CD4-positive, alpha-beta T cell treated with Interleukin-12 subunit alpha and Interleukin-12 subunit beta, for 1 hour (primary cell): ENCODE measurements around the gene ROPN1.
"Not testable (repeated sequence)": the region's sequence is repeated elsewhere in the genome, so short reads cannot be mapped to it uniquely, and the experiment has no call there.

Source experiments
- DNase-seq: peaks from one replicate; pipeline ENCODE4 v3.0.0-alpha.2; 2020

Gene ROPN1

DNA sequence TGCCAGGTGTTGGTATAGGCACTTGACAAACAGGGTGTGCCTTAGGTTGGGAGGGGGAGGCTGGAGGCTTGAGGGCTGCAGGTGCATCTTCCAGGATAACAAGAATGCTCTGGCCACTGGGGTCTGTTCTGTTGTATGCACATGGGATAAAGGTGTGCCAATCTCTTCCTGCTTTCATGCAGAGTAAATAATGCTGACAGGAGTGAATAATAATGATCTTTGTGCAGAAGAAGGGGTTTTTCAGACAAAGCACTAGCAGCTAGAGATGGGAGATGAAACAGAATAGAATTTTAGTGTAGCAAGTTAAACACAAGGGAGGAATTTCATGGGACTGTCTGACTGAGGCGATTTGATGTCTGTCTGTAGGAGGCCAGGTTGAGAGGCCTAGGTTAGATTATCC is 1.9 kb upstream of the ROPN1 start:
- DNase-seq, result no peak

DNA sequence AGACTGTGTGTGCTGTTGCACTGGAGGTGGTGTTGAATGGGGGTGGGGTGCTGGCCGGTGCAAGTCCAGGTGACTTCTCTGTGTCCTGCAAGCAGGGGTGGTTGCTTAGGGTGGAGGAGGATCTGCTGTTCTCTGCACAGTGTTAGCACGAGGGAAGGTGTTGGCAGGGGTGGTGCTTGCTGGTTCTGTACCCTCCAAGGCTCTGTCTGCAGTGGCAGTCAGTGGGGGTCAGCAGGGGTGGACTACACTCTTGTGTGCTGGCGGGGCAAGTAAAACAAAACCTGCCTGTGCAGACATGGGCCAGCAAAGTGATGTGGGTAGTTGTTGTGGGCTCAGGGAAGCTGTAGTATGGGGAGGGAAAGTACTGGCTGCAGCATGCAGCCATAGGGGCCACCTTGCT is 5.5 kb downstream of the ROPN1 start:
- no peak for DNase-seq

DNA sequence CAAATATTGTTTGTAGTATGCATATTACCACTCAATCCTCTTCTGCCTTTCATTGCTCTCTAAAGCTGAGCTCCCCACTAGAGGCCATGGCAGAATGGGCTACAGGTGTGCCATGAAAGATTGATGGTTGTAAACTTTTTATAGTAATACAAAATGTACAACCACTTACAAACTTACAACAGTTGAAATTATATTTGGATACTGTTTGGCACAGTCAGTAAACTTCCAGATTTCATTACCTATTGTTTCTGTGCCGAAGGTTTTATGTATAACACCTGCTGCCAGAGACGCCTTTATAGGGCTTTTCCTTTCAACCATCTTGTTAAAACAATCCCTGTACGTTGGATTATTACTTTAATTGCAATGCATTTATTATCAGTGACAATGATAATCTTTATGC is 7.0 kb downstream of the ROPN1 start:
- no peak for DNase-seq

DNA sequence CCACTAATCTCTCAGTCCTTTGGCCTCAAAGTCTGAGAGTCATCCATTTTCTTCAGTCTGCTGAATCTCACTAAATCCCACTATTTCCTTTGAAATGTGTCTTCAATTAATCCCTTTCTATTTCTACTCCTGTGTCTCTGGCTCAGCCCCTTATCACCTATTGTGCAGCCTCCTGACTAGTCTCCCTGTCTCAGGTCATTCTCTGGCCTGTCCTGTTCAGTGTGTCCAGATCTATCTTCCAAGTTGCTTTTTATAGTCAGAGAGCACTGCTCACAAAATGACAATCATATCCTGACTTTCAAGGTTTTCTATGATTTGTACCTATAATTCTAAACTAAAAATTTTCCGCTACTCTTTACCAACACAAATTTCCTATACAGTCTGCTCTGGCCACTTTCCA is 7.6 kb downstream of the ROPN1 start:
- DNase-seq, result no peak

DNA sequence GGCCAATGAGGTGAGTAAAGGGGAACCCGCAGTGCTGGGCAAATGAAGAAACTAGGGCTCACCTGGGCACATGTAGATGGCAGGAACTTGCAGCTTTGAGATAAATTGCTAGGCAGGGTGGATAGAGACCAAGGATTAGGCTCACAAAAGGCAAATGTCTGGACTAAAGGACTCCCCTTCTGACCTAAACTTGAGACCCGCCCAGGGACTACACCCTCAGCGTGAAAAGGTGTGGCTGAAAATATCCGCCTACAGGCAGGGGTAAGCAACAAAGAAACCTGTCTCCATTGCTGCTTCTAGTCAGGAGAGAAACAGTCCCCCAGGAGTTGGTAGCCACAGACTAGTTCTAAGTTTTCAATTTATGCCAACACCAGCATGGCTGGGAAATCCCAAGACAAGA is 10.6 kb downstream of the ROPN1 start:
- not testable (repeated sequence) for DNase-seq

DNA sequence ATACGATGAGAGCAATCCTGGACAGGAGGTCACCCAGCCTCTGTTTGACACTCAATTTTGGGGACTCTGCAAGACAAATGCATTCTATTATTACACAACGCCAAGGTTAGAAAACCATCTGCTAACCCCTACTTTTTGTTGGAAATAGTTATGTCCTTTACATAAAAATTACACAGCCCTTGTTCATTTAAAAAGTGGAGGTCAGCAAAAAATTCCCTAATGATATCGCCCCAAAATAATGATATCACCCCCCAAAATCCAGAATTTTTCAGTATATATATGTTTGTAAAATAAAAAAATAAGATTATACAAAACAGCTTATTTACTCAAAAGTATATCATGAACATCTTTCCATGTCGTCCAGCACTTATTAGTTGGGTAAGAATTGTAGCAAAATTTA is 11.4 kb downstream of the ROPN1 start:
- DNase-seq, result no peak

DNA sequence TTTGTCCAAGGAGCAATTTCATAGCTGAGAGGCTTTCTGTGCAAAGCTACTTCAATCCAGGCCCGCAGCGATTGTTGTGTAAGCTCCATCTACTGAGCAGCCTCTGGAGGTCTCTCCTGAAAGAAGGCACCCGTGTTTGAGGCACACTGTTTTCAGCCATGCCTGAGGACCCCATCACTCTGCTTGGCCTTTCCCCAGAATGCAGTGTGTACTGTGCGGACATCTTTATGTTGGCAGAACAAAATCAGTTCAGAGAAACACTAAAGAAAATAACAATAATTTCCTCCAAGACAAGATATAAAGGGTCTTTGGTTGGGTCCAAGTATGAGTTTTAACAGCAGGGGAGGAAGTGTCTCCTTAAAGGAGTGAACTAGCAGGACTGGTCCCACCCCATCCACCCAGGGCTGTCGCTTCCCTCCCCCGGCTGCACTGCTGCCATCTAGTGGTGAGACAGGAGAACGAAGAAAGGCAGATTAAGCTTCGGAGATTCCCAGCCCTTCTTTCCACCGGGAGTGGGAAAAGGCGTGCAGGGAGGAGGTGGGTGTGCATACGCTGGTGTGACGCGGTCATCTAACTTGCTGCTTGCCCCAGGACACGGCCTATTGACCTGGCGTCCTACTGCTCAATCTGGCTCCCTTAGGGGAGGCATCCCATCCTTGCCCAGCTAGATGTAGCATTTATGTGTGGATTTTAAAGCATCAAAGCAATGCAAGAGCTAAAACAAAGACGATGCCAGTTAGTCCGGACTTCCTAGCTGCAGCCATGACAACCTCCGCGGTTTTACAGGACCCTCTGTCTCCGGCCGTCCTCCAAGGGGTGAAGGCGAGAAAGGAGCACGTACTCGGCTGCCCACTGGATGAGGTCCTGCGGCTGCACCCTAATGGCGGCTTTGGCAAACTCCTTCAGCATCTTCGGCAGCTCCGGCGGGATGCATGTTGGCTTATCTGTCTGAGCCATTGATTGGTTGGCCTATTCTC is 12.1 kb downstream of the ROPN1 start:
- peak; percentile 44 for DNase-seq

DNA sequence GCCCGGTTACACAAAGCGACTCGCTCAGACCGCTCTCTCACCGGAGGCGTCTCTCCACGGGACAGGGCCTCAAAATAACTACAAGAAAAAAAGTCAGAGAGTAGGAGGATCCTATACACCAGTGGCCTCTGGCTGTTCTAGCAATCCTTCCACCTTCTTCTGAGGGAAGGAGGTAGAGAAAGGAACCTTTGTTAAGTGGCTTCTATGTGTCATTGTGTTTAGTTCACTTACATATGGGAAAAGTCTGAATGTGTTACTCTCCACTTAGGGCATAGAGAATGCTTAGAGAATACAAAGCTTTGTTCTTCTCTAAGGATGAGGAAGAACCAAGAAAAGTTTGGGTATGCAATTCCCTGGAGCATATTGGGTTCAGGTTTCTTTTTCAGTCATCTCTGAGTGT is 15.0 kb downstream of the ROPN1 start:
- not testable (repeated sequence) for DNase-seq

DNA sequence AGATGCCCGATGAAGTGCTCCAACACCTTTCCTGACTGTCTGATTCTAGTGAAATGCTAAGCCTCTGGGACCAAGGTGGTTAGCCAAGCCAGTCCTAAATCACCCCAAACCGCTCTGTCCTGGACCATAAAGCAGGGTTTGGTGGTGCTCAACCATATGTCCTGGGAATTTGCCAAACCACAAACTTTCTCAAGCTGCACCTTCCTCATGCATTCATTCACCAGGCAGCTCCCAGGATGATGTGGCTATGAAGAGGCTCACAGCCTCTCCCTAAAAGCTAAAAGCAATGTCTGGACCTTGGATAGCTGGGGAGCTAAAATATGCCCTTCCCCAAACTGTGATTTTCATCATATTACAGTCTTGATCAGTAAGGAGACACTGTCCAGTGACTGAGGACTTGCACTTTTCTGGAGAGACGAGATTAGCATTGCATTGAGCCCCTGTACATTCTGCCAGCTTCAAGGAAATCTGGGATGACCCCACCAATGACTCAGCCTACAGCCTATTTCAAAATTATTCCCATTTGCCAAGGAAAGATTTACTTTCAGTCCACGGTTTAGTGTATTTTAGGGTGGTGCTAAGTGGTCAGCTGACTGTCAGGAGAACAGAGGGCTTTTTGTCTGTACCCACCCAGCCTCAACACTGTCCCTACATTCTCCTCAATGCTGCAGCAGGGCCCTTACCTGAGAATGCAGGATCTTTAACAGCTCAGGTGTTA is 15.6 kb downstream of the ROPN1 start:
- not testable (repeated sequence) for DNase-seq

DNA sequence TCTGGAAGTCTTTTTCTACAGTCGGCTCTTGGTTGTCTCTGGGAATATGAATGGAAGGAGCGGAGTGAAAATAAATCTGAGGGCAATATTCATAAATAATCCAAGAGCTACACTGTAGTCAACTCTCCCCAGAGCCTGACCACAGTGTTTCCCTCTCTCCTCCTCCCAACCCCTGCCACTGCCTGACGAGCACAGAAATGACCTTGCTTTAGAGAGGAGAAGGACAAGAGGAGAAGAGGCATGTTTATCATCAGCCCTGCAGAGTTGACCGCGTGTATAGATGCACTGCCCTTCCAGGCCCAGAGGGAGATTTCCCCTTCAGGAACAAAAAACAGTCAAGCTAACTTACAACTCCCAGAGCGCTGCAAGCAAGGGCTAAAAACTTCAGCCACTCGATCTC is 16.9 kb downstream of the ROPN1 start:
- not testable (repeated sequence) for DNase-seq

DNA sequence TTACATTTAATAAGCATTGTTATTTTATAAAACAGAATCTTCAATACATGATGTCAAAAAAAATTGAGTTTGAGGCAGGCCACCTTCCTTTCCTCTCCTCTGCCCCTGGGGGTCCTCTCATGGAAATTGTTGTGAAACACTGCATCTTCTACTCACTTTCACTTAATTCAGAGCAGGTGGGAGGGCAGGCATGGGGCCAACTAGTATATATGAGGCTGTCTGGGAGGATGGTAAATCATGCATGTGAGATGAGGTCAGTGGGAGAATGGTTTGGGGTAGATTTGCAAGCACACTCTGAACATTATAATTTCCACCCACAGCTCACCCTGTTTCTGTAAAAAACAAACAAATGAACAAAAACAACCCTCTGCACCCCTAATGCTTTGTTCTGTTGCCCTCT is 20.5 kb downstream of the ROPN1 start:
- DNase-seq, result no peak

DNA sequence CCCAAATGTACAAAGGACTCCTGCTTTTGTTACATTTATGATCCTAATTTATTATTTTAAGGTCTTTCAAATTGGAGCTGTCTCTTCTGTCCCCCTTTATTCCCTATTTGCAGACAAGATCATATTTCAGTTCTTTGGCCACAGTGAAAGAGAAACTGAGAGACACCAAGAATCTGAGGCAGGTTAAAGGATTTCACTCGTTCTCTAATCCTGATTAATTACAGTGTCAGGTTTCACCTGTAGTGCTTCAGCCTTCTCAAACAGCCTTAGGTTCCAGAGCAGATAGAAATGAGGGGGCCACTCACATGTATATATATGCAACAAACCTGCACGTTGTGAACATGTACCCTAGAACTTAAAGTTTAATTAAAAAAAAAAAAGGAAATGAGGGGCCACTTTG is 24.7 kb downstream of the ROPN1 start:
- DNase-seq, result not testable (repeated sequence)

DNA sequence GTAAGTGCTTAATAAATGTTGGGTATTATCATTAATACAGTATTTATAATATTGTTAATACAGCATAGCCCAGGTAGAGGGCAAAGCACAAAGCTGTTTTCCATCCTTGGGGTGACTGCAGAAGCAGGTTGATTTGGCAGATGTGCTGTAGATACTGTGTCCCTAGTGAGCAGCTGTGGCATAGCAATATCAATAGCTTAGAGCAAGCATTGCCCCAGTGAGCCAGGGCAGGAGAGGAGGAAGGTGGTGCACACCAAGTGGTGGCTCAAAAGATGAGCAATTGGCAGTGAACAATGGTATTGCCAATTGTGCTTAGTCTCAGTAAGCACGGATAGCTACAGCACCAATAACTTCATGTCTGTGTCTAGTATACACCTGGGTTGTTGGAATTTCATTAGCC is 25.1 kb downstream of the ROPN1 start:
- not testable (repeated sequence) for DNase-seq

DNA sequence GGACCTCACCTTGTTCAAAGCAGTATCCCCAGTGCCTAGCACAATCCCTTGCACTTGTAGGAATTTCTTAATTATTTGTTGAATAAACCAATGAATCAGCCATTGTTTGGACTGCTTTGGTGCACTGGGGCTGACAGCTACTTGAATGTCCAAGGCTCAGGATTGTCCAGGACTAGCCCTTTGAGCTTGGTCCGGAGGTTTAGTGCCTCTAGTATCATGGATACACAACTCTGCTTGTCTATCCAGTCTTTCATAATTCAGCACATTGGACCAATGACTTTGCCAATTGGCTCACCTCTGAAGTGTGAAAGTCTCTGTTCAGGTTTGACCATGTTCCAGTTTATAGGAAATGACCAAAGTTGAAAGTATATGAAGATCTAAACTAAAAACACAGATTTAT is 27.1 kb downstream of the ROPN1 start:
- not testable (repeated sequence) for DNase-seq

DNA sequence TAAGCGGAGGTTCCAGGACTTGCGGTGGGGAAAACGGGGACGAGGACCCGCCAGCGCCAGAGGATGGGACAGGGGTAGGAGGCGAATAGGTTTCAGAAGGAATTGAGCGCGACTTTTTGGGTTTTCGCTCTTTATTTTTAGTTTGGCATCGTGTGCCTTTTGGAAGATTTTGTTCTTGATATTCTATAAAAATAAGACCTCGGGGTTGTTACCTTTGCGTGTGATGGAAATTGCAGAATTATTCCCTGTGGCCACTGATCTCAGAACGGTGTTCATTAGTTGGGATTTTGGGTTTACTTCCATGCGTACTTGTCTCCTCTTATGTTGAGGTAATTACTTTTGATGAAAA is 30.4 kb downstream of the ROPN1 start:
- no peak for DNase-seq

DNA sequence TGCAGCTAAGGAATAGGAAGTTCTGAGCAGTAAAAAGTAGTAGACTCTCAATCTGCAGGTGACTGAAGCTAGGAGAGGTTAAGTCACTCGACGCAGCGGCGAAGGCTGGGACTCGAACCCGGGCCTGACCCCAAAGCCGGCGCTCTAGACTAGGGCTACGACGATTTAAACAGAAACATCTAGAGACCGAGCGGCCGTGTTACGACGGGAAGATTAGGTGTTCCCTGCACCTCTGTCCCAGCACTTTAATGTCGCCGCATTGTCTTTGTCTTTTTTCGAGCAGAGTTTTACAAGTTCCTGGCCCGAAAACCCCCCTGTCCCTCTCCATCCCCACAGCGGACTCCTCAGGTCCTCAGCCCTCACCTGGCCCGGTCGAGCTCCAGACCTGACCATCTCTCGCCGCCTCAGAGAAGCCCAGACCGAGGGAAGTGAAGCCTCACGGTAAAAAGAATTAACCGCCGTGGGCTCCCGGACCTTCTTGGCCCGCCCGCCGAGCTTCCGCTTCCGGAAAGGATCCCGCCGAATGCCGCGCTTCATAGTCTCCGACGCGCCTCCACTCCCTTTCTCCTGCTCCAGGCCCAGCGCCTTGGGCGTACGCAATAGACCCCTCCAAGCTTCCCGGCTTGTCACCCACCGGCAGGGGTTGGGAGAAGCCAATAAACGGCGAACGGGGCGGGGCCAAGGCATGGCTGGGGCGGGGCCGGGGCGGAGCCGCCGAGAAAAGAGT is 31.0 kb downstream of the ROPN1 start, which contains the start of gene CCDC14:
TSS of gene CCDC14 (minus strand) at position 449 of the 727 bp plus-strand sequence. CDS start at position 393, 56 bp downstream.
- peak; percentile 79 for DNase-seq

DNA sequence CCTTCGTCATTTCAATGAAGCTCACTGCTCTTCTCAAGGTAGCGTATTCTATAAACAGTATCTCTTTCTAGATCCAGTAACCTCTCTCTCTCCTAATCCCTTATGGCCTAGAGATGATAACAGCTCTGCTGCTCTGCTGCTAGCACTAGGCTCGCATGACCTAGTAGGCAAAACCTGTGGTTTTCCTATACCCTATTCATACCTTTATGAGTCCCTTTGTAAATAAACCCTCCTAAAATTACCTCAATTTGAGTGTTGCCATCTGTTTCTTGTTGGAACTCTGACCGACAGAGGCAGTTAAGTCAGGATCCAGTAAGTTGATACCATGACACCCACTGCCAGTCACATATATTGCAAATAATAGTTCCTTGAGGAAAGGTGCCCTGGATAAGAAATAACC is 38.2 kb downstream of the ROPN1 start:
- DNase-seq, result no peak

DNA sequence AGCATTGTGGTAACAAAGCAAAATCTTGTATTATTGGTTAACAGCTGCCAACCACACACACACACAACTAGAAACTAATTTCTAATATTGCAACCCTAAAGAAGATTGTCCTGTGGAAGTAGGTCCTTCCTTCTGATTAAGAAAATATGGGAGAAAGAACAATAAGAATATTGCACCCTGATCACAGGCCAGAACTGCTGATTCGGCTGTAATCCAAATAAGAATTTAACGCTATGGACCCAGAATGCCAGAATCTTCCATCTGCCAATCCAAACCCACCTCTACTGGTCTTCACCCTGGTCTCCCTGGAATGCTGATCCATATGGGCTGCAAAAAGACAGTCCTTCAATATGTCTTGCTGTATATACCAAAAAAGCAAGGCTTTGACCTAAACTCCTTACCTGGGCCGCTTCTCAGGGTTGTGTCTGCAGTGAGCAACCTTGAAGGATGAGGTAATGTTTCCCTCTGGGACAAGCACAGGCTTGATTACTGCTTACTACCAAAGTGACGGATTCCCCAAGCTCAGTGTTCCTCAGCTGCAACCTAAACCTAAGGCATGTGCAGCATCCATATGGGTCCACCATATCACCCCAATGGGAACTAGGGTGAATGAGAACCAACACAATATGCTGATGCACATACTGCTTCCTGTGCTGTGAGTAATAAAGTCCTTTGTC is 38.9 kb downstream of the ROPN1 start:
- no peak for DNase-seq

DNA sequence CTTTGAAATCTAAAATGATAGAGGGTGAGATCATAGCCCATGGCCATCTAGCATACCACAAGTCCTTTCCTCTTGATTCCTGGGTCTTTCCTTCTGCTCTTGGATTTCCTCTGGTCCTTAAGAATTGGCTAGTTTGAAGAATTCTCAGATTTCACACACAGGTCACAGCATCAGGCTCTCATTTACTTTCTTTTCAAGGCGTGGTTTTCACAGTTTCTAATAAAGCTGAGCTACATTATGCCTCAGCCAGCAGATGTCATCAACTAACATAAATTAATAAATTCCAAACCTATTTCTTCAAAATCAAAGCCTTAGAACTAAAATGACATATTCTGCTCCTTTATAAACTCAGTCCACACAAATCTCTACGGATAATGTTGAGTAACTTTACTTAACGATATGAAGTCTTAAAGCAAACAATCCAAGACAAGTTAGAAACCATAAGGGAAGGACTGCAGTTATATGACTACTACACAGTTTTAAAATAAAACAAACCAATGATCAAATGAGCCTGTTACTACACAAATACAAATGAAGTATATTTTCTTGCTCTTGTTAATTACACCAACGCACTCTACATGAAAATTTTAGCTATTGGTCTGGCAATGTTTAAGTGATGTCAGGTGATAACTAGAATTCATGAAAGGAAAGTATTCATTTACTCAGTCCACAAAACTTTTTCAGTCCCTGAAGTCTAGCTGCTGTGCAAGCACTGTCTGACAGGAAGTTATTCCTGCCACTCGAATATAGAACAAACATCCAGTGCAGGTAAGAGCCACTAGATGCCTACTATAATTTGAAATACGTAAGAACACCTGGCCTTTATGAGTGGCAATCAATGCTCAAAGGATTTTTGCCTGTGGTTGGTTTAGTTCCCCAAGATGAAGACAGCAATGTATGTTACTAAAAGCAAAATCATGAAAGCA is 40.1 kb downstream of the ROPN1 start:
- no peak for DNase-seq

DNA sequence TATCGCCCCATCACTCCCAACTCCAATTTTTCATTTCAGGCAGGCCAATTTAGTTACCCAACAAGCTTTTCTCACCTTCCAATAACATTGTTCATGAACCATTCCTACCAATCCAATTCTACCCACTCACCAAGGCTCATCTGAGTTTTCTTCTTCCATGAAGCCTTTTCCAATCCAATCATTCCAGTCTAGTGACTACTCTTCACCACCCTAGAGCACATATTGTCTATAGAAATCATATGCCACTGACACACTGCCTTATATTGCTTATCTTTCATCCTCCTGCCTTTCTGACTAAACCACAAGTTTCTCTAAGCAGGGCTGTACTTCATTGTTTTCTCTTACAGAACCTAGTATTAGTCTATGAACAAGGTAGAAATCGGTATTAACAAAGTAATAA is 42.3 kb downstream of the ROPN1 start:
- DNase-seq, result no peak

DNA sequence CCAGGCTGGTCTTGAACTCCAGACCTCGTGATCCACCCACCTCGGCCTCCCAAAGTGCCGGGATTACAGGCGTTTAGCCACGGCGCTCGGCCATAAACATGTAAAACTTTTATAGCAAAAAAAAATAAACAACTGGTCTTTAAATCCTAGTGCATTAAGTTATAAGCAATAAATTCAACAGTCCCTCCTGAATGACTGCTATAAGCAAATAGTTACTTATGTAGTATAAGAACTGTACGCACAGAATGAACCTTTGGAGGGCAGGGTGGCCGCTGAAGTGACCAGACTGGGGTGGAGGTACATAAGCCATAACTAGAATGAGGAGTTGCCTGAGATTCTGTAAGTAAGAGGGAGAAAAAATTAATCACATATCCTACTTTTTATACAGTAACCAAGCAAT is 43.5 kb downstream of the ROPN1 start:
- DNase-seq, result no peak

DNA sequence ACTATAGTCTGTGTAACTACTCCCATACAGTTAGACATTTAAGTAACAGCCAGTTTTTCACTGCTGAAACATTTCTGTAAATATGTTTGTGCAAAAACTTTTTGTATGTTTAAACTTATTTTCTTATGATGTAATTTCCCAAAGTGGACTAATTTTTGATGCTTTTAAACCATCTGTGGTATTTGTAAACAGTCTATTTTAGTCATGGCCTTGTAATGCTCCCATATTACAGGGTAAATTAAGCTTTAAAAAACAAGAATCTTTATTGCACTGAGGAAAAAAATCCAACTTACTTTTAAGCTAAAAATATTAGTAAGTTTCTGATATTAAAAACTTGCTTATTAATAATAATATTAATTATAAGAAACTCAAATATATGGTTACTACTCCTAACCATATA is 44.4 kb downstream of the ROPN1 start:
- no peak for DNase-seq
